CD4-positive, alpha-beta T cell treated with Interleukin-15 for 4 hours (primary cell): ENCODE results near the gene SRBD1.

Experiments used
- DNase-seq: peaks from one replicate; pipeline ENCODE4 v3.0.0-alpha.2; 2020; ENCODE audit warnings: low spot score

SRBD1 gene

GRCh38 chr2:45469314-45470099 lies 141.6 kb downstream of the SRBD1 start:
- no peak for DNase-seq

GRCh38 chr2:45468279-45468678 lies 142.8 kb downstream of the SRBD1 start:
- DNase-seq, result no peak

GRCh38 chr2:45466053-45466452 lies 145.0 kb downstream of the SRBD1 start:
- no peak for DNase-seq

GRCh38 chr2:45460825-45461224 lies 150.2 kb downstream of the SRBD1 start:
- DNase-seq, result no peak

- DNase-seq, result no peak
These were observed 151.2 kb downstream of the SRBD1 start for GRCh38 chr2:45459860-45460259.

GRCh38 chr2:45458909-45459563 lies 152.0 kb downstream of the SRBD1 start:
- DNase-seq, result no peak

- DNase-seq, result no peak
These were observed 153.7 kb downstream of the SRBD1 start for GRCh38 chr2:45457211-45457945.

GRCh38 chr2:45452866-45453265 lies 158.2 kb downstream of the SRBD1 start:
- DNase-seq, result no peak

- DNase-seq, result no peak
These were observed 160.4 kb downstream of the SRBD1 start for GRCh38 chr2:45450634-45451033.

- DNase-seq, result no peak
These were observed 162.8 kb downstream of the SRBD1 start for GRCh38 chr2:45448217-45448616.

GRCh38 chr2:45446016-45446415 lies 165.1 kb downstream of the SRBD1 start:
- no peak for DNase-seq

- no peak for DNase-seq
These were observed 166.0 kb downstream of the SRBD1 start for GRCh38 chr2:45445037-45445436.

GRCh38 chr2:45443012-45443411 lies 168.1 kb downstream of the SRBD1 start:
- no peak for DNase-seq

GRCh38 chr2:45442026-45442425 lies 169.0 kb downstream of the SRBD1 start:
- DNase-seq, result no peak

GRCh38 chr2:45441571-45441970 lies 169.5 kb downstream of the SRBD1 start:
- no peak for DNase-seq

- no peak for DNase-seq
These were observed 171.0 kb downstream of the SRBD1 start for GRCh38 chr2:45439788-45440773.

- no peak for DNase-seq
These were observed 172.0 kb downstream of the SRBD1 start for GRCh38 chr2:45438872-45439665.

GRCh38 chr2:45436456-45436855 lies 174.6 kb downstream of the SRBD1 start:
- DNase-seq, result no peak

GRCh38 chr2:45435316-45435715 lies 175.8 kb downstream of the SRBD1 start:
- no peak for DNase-seq

- DNase-seq, result no peak
These were observed 177.7 kb downstream of the SRBD1 start for GRCh38 chr2:45433363-45433762.

- DNase-seq, result no peak
These were observed 178.7 kb downstream of the SRBD1 start for GRCh38 chr2:45432406-45432805.
